Mucosa of stomach (tissue), 1 donor: Measurements from ENCODE around the gene ARHGAP36.

Experiments used
- H3K27me3 ChIP-seq: one replicate; pipeline ENCODE4 v1.7.0; 2013; ENCODE audit warnings: mild to moderate bottlenecking, low read length; ENCODE audit not compliant: control insufficient read depth, insufficient read depth
- H3K36me3 ChIP-seq: one replicate; pipeline ENCODE4 v1.7.0; 2013; ENCODE audit warnings: low read length; ENCODE audit not compliant: control insufficient read depth, insufficient read depth
- H3K4me1 ChIP-seq: one replicate; pipeline ENCODE4 v1.7.0; 2013; ENCODE audit warnings: mild to moderate bottlenecking, low read length; ENCODE audit not compliant: control insufficient read depth, insufficient read depth
- H3K4me3 ChIP-seq: one replicate; pipeline ENCODE4 v1.7.0; 2013; ENCODE audit warnings: low read length
- H3K9ac ChIP-seq: one replicate; pipeline ENCODE4 v1.7.0; 2013; ENCODE audit warnings: mild to moderate bottlenecking, low read length, moderate library complexity
- H3K9me3 ChIP-seq: one replicate; pipeline ENCODE4 v1.7.0; 2013; ENCODE audit warnings: mild to moderate bottlenecking, low read length, moderate library complexity; ENCODE audit not compliant: control insufficient read depth
- donor health status: Pancreatic carcinoma.

ARHGAP36 gene

GRCh38 chrX:131054906-131055305, 3.2 kb upstream of the ARHGAP36 start:
- Histone ChIP-seq H3K9me3 (no peaks in the 10 kb centered on the region), H3K4me3 (no peak overlapping the region), H3K36me3 (no peaks in the 10 kb centered on the region), H3K27me3 (peaks cover 9% of the 10 kb centered on the region), H3K4me1 (peaks cover 2% of the 10 kb centered on the region), H3K9ac (no peak overlapping the region)

- Histone ChIP-seq H3K4me3 (no peak overlapping the region), H3K9me3 (no peaks in the 10 kb centered on the region), H3K4me1 (peaks cover 7% of the 10 kb centered on the region), H3K9ac (no peak overlapping the region), H3K27me3 (peaks cover 9% of the 10 kb centered on the region), H3K36me3 (no peaks in the 10 kb centered on the region)
Observed at GRCh38 chrX:131057706-131058105, 440 bp upstream of the ARHGAP36 start.

- no peak overlapping the region for H3K4me3 ChIP-seq
- H3K9me3 ChIP-seq = no peaks in the 10 kb centered on the region
- H3K36me3 ChIP-seq = no peaks in the 10 kb centered on the region
- peaks cover 7% of the 10 kb centered on the region for H3K4me1 ChIP-seq
- no peak overlapping the region for H3K9ac ChIP-seq
- peaks cover 9% of the 10 kb centered on the region for H3K27me3 ChIP-seq
Observed at GRCh38 chrX:131059246-131059645, 1.1 kb downstream of the ARHGAP36 start.

- H3K9me3 ChIP-seq = no peaks in the 10 kb centered on the region
- H3K27me3 ChIP-seq = peaks cover 9% of the 10 kb centered on the region
- H3K4me1 ChIP-seq = peaks cover 7% of the 10 kb centered on the region
- H3K9ac ChIP-seq = no peak overlapping the region
- H3K36me3 ChIP-seq = no peaks in the 10 kb centered on the region
- no peak overlapping the region for H3K4me3 ChIP-seq
Observed at GRCh38 chrX:131060147-131060546, 2.0 kb downstream of the ARHGAP36 start.

GRCh38 chrX:131061306-131061705, 3.2 kb downstream of the ARHGAP36 start:
- Histone ChIP-seq H3K9ac (no peak overlapping the region), H3K9me3 (no peaks in the 10 kb centered on the region), H3K36me3 (no peaks in the 10 kb centered on the region), H3K27me3 (peaks cover 9% of the 10 kb centered on the region), H3K4me1 (peaks cover 7% of the 10 kb centered on the region), H3K4me3 (no peak overlapping the region)

- no peaks in the 10 kb centered on the region for H3K9me3 ChIP-seq
- peaks cover 7% of the 10 kb centered on the region for H3K4me1 ChIP-seq
- H3K36me3 ChIP-seq = no peaks in the 10 kb centered on the region
- peaks cover 13% of the 10 kb centered on the region for H3K27me3 ChIP-seq
- H3K9ac ChIP-seq = no peak overlapping the region
- H3K4me3 ChIP-seq = no peak overlapping the region
Observed at GRCh38 chrX:131063613-131064012, 5.5 kb downstream of the ARHGAP36 start.

GRCh38 chrX:131066237-131066636, 8.1 kb downstream of the ARHGAP36 start:
- no peaks in the 10 kb centered on the region for H3K4me1 ChIP-seq
- no peak overlapping the region for H3K9ac ChIP-seq
- peaks cover 22% of the 10 kb centered on the region for H3K27me3 ChIP-seq
- H3K36me3 ChIP-seq = no peaks in the 10 kb centered on the region
- no peak overlapping the region for H3K4me3 ChIP-seq
- H3K9me3 ChIP-seq = no peaks in the 10 kb centered on the region

- Histone ChIP-seq H3K4me3 (no peak overlapping the region), H3K4me1 (no peaks in the 10 kb centered on the region), H3K36me3 (no peaks in the 10 kb centered on the region), H3K9ac (no peak overlapping the region), H3K27me3 (peaks cover 25% of the 10 kb centered on the region), H3K9me3 (no peaks in the 10 kb centered on the region)
Observed at GRCh38 chrX:131067216-131067615, 9.1 kb downstream of the ARHGAP36 start.

GRCh38 chrX:131067846-131068745, 9.9 kb downstream of the ARHGAP36 start:
- no peaks in the 10 kb centered on the region for H3K4me1 ChIP-seq
- H3K27me3 ChIP-seq = peaks cover 31% of the 10 kb centered on the region
- H3K9ac ChIP-seq = no peak overlapping the region
- no peak overlapping the region for H3K4me3 ChIP-seq
- H3K36me3 ChIP-seq = no peaks in the 10 kb centered on the region
- no peaks in the 10 kb centered on the region for H3K9me3 ChIP-seq

GRCh38 chrX:131068945-131069719, 11.0 kb downstream of the ARHGAP36 start:
- peaks cover 34% of the 10 kb centered on the region for H3K27me3 ChIP-seq

GRCh38 chrX:131072871-131073571, 14.9 kb downstream of the ARHGAP36 start:
- peaks cover 25% of the 10 kb centered on the region for H3K27me3 ChIP-seq
- no peaks in the 10 kb centered on the region for H3K4me1 ChIP-seq
- H3K36me3 ChIP-seq = no peaks in the 10 kb centered on the region
- no peak overlapping the region for H3K9ac ChIP-seq
- no peak overlapping the region for H3K4me3 ChIP-seq
- no peaks in the 10 kb centered on the region for H3K9me3 ChIP-seq

More at GRCh38 chrX:131068945-131069719, 11.0 kb downstream of the ARHGAP36 start:
- Histone ChIP-seq H3K4me3 (no peak overlapping the region), H3K9ac (no peak overlapping the region), H3K36me3 (no peaks in the 10 kb centered on the region), H3K4me1 (no peaks in the 10 kb centered on the region), H3K9me3 (no peaks in the 10 kb centered on the region)

GRCh38 chrX:131073607-131074006, 15.5 kb downstream of the ARHGAP36 start:
- peaks cover 22% of the 10 kb centered on the region for H3K27me3 ChIP-seq
- no peaks in the 10 kb centered on the region for H3K9me3 ChIP-seq
- no peaks in the 10 kb centered on the region for H3K36me3 ChIP-seq

More at GRCh38 chrX:131073607-131074006, 15.5 kb downstream of the ARHGAP36 start:
- no peak overlapping the region for H3K4me3 ChIP-seq
- H3K9ac ChIP-seq = no peak overlapping the region
- H3K4me1 ChIP-seq = no peaks in the 10 kb centered on the region
